HL-60/S4 (cell line): ENCODE data around the gene SPSB4.

ENCODE experiments used
- in situ Hi-C: fragments of 300-500 bp; cut with MboI; formaldehyde crosslinking; loops from 2 replicates; pipeline ENCODE4 v1.14.3; 2022; ENCODE audit warnings: low sequenced_read_pairs

Gene SPSB4

DNA sequence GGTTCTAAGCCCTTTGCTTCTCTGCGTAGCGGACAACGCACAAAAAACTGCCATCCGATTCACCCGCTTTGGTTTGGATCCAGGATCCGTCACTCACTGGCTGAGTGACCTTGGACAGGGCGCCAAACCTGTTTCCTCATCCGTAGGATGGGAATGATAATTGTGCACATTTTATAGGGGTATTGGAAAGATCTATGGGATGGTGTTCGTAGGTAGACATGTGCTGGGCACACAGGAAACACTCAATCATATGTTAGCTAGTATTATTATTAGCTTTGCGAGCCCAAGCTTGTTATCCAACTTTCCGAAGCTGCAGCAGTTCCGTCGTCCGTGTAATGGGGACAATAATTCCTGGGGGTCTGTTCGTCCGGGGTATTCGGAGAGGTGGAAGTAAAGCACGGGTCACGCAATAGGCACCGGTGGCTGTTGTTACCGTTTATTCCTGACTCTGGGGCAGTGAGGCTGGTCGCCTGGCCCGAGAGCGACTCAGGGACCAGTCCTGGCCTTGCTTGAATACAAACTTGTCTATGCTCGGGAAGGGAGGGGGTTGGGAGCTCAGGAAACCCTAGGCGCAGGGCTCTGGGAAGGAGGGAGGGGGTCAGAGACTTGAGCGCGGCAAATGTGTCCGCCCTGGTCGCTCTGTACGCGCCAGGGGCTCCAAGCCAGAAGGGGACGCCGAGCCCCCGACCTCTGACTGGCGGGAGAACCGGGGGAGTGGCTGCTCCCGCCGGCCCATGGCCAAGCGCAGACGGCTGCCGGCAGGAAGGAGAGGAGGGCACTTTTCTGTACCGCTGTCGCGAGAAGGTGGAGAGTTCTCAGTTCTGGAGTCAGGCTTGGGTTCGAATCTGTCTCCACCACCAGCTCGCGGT lies 1.3 kb downstream of the SPSB4 start:
- in situ Hi-C loops, result no loop called here

DNA sequence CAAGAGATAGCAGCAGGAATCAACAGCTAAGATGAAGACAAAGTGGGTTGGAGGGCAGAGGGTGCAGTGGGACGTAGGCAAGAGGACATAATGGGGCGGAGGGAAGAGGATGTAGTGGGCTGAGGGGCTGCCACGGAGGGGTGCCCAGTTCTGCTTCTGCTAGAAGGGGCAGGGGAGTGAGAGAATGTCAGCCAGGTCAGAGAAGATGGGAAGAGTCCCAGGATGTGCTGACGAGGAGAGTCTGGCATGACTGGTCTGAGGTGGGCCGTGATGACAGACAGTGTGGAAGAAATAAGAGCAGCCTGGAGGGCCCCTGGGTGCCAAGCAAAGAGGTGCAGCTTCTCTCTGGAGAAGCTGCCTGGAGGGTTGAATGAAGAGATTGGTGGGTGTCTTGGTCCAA lies 4.0 kb downstream of the SPSB4 start:
- in situ Hi-C loops, result no loop called here

DNA sequence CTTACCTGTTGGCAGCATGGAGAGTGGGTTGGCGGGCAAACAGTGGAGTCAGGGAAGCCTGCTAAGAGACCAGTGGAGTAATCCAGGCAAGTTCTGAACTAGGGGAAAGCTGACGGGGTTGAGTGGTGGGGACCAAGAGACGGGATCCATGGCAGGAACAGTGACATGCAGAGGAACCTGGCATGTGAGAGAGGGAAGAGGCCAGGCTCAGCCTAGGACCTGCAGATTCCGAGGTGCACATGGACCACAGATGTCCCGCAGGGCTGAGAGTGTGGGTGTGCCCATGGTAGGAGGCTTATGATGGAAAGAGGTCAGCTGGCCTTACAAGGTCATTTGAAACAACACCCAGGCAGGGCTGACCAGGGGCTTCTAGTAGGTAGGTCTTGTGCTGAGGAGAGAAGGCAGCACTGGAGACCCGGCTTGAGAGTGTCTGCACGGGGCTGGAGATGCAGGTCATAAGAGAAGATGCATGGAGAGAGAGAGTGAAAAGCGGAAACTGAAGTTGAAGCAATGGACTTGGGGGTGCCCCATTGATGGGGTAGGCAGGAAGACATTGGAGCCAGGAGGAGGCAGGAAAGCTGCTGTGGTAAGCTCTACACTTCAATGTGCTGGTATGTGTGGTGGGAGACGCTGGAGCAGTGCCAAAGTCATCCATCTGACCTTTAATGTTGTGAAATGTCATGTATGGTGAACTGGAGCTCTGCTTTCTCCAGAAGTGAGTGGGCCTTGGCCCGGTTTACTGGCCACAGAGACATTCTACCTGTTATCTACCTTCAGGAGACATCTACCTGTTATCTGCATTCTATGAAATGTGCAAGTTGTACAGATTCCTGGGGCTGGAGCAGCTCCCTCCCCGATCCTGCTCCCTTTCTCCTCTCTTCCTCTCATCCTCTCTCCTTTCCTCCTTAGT lies 4.6 kb downstream of the SPSB4 start:
- in situ Hi-C loops, result no loop called here

DNA sequence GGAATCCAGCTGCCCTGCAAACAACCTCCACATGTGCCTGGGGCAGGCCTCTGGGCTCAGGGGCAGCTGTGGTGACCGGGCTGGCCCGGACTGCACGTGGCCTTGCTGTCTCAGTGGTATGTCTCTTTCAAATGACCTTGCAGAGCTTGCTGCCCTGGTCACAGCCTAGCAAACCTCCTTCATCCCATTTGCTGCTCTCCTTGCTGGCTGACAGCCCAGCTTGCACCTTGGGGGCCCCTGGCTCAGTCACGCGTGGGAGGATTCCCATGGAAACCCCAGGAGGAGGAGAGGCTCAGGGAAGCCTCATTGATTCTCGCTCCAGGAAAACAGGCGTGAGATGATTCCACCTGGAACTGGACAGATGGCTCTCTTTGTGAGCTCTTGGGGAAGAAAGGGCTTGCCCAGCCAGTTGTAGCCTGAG lies 5.6 kb downstream of the SPSB4 start:
- in situ Hi-C loops, result no loop called here

DNA sequence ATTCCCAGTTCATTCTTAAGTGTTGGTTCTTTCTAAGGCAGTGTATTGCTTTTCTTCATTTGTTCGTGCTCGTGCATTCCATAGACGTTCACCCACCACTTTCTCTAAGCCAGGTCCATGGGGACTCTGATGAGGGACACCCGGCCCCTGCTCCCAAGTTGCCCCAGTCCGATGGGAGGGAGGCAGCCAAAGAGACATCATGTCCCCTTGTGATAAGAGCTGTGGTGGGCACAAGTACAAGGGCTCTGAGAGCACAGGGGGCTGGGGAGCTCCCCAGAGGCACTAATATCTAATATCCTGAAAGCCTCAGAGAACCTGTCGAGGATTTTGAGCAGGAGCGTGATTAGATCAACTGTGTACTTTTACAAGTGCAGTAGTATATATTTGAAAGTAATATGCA lies 6.3 kb downstream of the SPSB4 start:
- in situ Hi-C loops, result no loop called here

DNA sequence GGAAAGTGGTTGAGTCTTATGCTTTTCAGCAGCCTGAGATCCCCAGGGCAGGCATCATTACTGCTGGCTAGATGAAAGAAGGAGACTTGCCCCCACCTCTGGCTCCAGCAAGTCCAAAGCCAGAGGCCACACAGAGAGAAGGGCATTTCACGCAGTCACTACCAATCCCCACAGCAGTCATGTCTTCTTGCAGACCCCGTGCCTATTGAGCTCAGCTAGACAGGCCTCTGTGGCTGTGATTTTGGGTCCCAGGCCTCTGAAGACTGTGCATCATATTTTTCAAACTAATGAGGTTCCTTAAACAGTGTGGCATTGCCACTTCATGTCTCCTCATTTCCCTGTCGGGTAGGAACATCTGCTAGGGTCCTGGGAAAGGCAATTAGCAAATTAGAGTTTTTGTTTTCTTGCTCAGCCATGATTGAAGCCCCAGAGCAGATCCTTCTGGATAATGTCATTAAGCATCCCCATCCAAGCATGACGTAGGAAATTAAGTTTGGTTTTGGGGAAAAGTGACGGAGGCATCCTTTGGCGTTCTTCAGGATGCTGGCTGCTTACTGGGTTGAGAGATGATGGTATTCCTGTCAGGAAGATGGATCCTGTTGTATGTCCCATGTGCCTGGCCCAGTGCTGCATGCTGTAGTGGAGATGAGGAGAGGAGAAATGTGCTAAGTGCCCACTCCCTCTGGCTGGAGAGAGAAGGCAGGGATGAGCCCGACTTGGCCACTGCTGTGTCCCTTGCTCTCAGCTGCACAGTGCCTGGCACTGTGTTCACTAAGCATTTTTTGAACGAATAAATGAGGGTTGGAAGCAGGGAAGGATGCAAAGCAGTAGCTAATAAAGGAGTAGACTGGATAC lies 7.0 kb downstream of the SPSB4 start:
- in situ Hi-C loops, result no loop called here

DNA sequence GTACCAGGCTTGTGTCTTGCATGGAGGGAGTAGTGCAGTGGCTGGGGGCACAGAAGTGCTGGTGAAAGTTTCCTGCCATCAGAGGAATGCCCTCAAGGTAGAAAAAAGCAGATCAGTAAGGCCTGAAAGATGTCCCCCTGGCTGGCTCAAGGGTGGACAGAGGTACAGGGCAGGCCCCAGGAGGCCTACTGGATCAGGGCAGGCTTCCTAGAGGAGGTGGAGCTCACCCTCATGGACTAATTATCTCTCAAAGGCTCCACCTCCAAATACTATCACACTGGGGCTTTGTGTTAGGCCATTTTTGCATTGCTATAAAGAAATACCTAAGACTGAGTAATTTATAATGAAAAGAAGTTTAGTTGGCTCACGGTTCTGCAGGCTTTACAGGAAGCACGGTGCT lies 7.8 kb downstream of the SPSB4 start:
- in situ Hi-C loops, result no loop called here

DNA sequence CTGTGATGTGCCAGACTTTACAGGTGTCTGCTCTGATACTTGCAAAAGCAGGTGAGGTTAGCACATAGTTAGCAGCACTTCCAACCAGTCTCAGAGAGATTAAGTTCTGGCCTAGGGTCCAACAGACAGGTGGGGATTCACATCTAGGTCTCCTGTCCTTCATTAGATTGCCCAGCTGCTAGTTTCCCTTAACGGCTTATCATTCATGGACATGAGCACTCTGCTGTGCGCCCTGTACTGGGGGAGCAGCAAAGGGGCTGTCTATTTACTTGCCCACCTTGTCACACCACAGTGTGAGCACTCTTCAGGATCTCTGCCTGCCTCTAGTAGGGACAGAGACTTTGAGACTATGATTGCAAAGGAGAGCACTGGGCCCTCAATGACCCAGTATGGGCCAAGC lies 8.7 kb downstream of the SPSB4 start:
- in situ Hi-C loops, result no loop called here

DNA sequence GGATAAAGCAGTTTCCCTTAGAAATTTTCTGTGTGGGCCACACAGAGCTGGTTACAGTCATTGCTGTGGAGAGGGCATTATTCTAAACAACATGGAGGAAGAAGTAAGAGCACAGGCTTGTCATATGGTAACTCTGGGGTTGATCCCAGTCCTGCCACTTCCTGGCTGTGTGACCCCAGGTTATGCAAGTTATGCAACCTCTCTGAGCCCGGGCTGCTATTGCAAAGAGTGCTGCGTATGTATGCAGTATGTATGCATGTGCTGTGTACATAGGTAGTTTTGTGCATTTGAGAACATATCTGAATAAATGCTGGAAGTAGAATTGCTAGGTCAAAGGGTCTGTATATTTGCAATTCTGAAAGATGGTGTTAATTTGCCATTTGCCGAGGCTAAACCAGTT lies 9.2 kb downstream of the SPSB4 start:
- in situ Hi-C loops, result no loop called here

DNA sequence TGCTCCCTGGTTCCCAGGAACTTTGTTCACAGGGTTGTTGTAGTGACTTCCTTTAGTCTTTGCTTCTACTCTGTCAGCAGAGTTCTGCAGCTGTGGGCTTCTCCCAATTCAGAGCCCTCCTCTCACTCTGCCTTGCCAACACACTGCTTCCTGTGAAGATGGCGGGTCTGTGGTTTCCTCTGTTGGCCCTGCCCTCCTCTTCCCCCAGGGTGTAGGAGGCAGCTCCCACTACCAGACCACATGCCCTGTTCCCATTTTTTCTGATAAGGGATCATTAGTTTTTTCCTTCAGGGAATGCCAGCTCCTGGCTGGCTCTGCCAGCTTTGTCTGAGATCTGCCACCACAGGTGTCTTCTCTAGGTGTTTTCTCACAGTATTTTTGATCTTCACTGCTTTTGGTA lies 12.7 kb downstream of the SPSB4 start:
- in situ Hi-C loops, result no loop called here

DNA sequence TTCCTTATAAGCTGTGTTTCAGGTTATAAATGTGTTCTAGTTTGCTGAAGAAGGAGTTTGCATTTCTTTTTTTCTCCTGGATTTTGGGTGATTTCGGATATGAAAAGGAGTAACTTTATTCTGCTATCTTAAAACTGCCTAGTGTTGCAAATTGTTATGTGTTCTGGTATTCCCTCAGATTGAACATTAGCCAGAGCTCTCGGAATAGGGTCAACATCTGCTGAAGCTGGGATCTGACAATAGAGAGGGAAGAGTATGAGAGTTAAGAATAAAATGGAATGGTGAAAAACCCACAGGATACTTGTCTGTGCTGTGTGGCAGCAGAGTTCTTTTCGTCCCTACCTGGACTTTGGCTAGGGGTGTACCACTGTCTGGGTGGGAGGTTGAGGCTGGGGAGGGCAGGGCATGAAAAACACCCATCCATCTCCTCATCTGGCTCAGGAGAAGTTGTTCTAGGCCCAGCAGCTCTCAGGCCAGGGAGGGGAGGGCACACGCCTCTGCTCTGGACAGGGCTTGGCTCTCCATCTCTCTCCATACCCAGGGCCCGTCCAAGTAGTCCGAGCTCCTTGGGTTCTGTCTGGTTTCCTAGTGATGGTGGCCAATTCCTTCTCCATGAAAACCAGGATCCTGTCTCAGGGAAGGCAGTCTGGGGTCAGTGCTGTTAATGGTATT lies 13.2 kb downstream of the SPSB4 start:
- in situ Hi-C loops, result no loop called here

DNA sequence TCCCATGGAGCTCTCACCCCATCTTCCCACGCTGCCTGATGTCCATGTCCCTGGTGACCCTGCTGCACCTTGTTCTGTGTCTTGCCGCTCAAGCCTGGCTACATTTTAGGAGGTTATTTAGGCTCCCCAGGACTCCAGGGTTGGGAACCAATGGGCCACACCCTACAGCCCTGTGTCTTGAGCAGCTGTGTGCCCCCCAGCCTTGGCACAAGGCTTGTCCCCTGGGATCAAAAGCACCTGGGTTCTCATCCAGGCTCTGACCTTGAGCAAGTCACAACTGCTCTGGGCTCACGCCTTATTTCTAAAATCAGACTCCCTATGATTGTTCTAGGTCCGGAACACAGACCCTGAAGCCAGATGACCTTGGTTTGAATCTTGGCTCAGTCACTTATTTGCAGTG lies 14.1 kb downstream of the SPSB4 start:
- in situ Hi-C loops, result no loop called here

DNA sequence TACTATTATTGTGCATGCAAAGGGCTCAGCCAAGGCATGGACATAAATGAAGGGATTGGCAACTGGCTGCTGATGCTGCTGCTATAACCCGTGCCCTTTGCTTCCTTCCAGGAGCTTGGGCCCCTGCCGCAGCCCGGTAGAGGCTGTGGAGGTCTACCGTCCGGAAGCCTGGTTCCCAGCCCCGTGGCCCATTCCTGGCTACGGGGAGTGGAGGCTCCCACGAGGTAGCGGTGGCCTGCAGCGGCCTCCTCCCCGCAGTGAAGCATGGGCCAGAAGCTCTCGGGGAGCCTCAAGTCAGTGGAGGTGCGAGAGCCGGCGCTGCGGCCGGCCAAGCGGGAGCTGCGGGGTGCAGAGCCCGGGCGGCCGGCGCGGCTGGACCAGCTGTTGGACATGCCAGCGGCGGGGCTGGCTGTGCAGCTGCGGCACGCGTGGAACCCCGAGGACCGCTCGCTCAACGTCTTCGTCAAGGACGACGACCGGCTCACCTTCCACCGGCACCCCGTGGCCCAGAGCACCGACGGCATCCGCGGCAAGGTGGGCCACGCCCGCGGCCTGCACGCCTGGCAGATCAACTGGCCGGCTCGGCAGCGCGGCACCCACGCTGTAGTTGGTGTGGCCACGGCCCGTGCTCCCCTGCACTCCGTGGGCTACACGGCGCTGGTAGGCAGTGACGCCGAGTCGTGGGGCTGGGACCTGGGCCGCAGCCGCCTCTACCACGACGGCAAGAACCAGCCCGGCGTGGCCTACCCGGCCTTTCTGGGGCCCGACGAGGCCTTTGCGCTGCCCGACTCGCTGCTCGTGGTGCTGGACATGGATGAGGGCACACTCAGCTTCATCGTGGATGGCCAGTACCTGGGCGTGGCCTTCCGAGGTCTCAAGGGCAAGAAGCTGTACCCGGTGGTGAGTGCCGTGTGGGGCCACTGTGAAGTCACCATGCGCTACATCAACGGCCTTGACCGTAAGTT lies 15.0 kb downstream of the SPSB4 start:
- in situ Hi-C loops, result no loop called here

DNA sequence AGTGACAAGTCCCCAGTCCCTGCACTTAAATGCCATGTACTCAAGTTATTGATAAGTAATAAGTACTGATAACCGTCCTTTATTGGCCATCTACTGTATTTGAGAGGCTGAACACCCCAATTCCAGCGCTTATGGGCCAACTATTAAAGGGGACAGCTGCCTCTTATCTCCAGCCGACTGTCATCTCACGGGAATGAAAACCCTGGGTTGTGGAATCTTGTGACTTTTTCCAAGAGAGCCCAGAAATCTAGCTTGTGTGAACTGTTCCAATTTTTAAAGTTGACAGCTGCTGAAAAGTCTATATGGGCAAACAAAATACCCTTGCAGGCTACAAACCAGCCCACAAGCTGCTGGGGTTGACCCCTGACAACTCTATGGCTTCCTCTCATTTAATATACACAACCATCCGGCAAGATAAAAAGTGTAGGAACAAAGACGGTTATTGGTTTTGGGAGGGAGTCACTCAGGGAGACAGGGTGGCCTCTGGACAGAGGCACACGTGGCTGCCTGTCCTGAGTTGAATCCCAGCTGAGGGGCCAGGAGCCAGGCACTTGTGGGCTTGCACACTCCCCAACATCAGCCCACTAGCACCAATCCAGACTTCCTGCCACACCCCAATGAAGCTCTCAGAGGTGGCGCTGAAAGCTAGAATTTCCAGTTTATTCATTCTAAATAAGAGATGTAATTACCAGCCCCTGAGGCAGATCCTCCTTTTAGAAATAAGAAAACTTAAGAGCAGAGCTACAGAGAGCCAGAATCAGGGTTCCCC lies 16.2 kb downstream of the SPSB4 start:
- in situ Hi-C loops, result no loop called here

DNA sequence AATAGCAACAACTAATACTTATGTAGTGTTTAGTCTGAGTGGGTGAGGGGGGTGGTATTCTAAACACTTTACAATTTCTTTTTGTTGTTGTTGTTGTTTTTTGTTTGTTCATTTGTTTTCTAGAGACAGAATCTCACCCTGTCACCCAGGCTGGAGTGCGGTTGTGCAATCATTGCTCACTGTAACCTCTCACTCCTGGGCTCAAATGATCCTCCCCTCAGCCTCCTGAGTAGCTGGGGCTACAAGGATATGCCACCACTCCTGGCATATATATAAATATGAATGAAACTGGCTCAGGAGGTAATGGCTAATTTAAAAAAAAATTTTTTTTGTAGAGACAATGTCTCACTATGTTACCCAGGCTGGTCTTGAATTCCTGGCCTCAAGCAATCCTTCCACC lies 19.1 kb downstream of the SPSB4 start:
- in situ Hi-C loops, result no loop called here

DNA sequence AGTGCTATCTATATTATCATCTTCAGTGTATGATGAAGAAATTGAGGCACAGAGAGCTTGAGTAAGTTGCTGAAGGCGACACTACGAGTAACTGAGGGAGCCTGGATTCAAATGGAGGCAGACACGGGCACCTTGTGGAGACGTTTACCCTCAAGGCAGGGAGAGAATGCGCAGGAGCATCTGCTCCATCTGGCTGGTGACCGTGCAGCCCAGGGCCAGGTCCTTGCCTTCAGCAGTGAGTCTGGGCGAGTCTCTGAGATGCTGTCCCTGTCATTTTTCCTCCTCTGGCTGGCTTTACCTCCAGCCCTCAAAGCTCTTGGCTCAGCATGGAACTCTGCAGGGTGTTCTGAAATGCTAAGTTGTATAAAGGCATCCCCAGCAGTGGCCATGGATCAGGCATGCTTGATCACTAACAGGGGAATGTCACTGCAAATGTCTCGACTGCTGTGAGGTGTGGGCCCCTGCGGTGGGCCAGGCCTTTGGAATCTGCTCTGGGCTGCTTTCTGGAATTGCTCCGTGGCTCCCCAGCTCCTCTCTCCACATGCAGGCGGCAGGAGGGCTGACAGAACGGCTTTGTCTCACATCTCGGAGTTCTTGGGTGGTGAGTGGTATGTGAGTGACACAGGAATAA lies 19.7 kb downstream of the SPSB4 start:
- in situ Hi-C loops, result no loop called here

DNA sequence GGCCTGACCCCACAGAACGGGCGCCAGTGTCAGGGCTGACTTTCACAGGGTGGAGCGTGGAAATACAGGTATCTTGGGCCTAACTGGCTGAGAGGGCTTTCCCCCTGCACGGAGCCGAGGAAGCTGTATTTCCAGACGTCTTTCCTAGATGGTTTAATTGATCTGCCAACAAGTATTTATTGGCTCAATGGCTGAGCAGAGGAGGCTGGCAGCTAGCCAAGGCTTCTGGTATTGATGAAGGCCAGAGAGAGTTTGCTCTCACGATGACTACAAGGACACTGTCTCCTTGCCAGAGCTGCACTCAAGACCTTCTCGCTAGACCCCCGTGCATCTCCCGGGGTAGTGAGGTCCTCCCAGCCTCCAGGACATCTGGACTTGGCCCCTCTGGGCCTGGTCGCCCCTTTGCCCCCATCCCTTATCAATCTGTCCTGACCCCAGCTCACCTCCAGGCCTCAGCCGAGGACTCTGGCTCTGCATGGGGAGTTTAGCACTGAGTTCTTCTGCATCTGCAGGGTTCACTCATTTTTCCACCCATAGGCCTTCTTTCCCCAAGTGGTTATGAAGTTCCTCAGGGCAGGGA lies 20.6 kb downstream of the SPSB4 start:
- in situ Hi-C loops, result no loop called here

DNA sequence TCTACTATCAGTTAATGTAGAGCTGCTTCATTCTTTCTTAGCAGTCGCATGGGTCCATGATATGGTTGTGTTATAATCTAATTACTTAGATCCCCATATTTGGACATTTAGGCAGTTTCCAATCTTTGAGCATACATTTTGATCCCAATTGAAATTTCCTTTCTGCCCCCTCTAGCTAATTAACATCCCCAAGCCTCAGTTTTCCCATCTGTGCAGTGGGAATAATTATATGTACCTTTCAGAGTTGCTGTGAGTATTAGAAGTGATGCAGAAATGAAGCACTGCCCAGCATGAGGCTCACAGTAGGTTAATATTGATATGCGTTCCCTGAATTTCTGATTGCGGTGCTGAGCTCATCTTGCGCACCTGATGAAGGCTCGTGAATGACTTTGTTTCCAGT lies 21.8 kb downstream of the SPSB4 start:
- in situ Hi-C loops, result no loop called here
